GM23338 (cell line): ENCODE data around the gene SNCA. TPM values are rescaled to one million over a fixed set of nuclear protein-coding genes. Genes with fewer than 3 reads are reported as not detected.

ENCODE experiments used
- ATAC-seq: fragments of 200-7000 bp; cut with Tn5 transposase; 3 replicates; pipeline ENCODE4 v1.9.1; 2020
- DNase-seq: peaks from one replicate; pipeline ENCODE4 v3.0.0-alpha.2; 2015; ENCODE audit warnings: low spot score
- H2AFZ ChIP-seq: fragments of 200-600 bp; sonication (generic); 2 replicates; pipeline ENCODE4 v1.8.0; 2016; ENCODE audit warnings: antibody characterized with exemption, mild to moderate bottlenecking, moderate library complexity
- H3F3A ChIP-seq: fragments of 200-600 bp; sonication (generic); replicated peaks from 2 replicates; pipeline ENCODE4 v1.8.0; 2017; ENCODE audit warnings: antibody characterized with exemption, mixed run types, low read depth
- H3K27ac ChIP-seq: fragments of 200-600 bp; sonication (generic); 2 replicates; pipeline ENCODE4 v1.6.1; 2016; ENCODE audit warnings: low read depth
- H3K27me3 ChIP-seq: fragments of 200-600 bp; sonication (generic); 2 replicates; pipeline ENCODE4 v1.8.0; 2016; ENCODE audit warnings: mild to moderate bottlenecking, mixed run types, moderate library complexity; ENCODE audit not compliant: insufficient read depth
- H3K36me3 ChIP-seq: fragments of 200-600 bp; sonication (generic); 2 replicates; pipeline ENCODE4 v1.8.0; 2016; ENCODE audit warnings: mild to moderate bottlenecking; ENCODE audit not compliant: insufficient read depth
- H3K4me1 ChIP-seq: fragments of 200-600 bp; sonication (generic); 2 replicates; pipeline ENCODE4 v1.8.0; 2016; ENCODE audit warnings: mild to moderate bottlenecking, moderate library complexity; ENCODE audit not compliant: insufficient read depth
- H3K4me2 ChIP-seq: fragments of 200-600 bp; sonication (generic); 2 replicates; pipeline ENCODE4 v1.7.1; 2017; ENCODE audit warnings: mixed run types
- H3K4me3 ChIP-seq: fragments of 200-600 bp; sonication (generic); 2 replicates; pipeline ENCODE4 v1.6.1; 2016; ENCODE audit warnings: mixed run types
- H3K79me2 ChIP-seq: fragments of 200-600 bp; sonication (generic); replicated peaks from 2 replicates; pipeline ENCODE4 v1.8.0; 2017; ENCODE audit warnings: mild to moderate bottlenecking; ENCODE audit not compliant: insufficient read depth
- H3K9me2 ChIP-seq: fragments of 200-600 bp; sonication (generic); 2 replicates; pipeline ENCODE4 v1.8.0; 2017; ENCODE audit not compliant: insufficient read depth
- H4K20me1 ChIP-seq: fragments of 200-600 bp; sonication (generic); replicated peaks from 2 replicates; pipeline ENCODE4 v1.8.0; 2017; ENCODE audit warnings: mild to moderate bottlenecking; ENCODE audit not compliant: insufficient read depth
- H3K27ac Mint-ChIP-seq: 2 replicates; pipeline ENCODE4 v1.8.0; 2020; ENCODE audit warnings: inconsistent platforms, mild to moderate bottlenecking, moderate library complexity, mixed read lengths
- H3K27me3 Mint-ChIP-seq: 3 replicates; pipeline ENCODE4 v1.8.0; 2022; ENCODE audit warnings: low read depth, mild to moderate bottlenecking, moderate library complexity, mixed read lengths, inconsistent platforms; ENCODE audit not compliant: insufficient read depth, poor library complexity
- H3K36me3 Mint-ChIP-seq: 3 replicates; pipeline ENCODE4 v1.8.0; 2021; ENCODE audit warnings: low read depth, mild to moderate bottlenecking, inconsistent platforms, moderate library complexity, mixed read lengths
- H3K4me1 Mint-ChIP-seq: 3 replicates; pipeline ENCODE4 v1.8.0; 2020; ENCODE audit warnings: mild to moderate bottlenecking, inconsistent platforms, mixed read lengths
- H3K4me3 Mint-ChIP-seq: 3 replicates; pipeline ENCODE4 v1.8.0; 2021; ENCODE audit warnings: moderate library complexity, mild to moderate bottlenecking, inconsistent platforms, mixed read lengths
- H3K9me3 Mint-ChIP-seq: 3 replicates; pipeline ENCODE4 v1.8.0; 2020; ENCODE audit warnings: moderate library complexity, mild to moderate bottlenecking, inconsistent platforms, mixed read lengths
- CREB1 ChIP-seq: fragments of 250-450 bp; sonication (Bioruptor Pico); IDR thresholded peaks from 2 replicates; pipeline ENCODE4 v1.5.0; 2020; ENCODE audit warnings: low read depth, mild to moderate bottlenecking, moderate library complexity
- EZH2 ChIP-seq: fragments of 200-600 bp; sonication (generic); IDR thresholded peaks from one replicate; pipeline ENCODE4 v1.8.0; 2017; ENCODE audit warnings: antibody characterized with exemption, mild to moderate bottlenecking, low read depth; ENCODE audit not compliant: unreplicated experiment
- EZH2phosphoT487 ChIP-seq: fragments of 200-600 bp; sonication (generic); IDR thresholded peaks from one replicate; pipeline ENCODE4 v1.8.1; 2018; ENCODE audit warnings: antibody characterized with exemption; ENCODE audit not compliant: unreplicated experiment
- JUNB ChIP-seq: IDR thresholded peaks from one replicate; pipeline ENCODE4 v1.6.1; 2016; ENCODE audit warnings: antibody characterized with exemption; ENCODE audit not compliant: unreplicated experiment
- POLR2AphosphoS5 ChIP-seq: IDR thresholded peaks from 2 replicates; pipeline ENCODE4 v1.6.1; 2016; ENCODE audit warnings: antibody characterized with exemption, low read depth
- STAT1 ChIP-seq: IDR thresholded peaks from one replicate; pipeline ENCODE4 v1.6.1; 2016; ENCODE audit warnings: antibody characterized with exemption; ENCODE audit not compliant: unreplicated experiment
- ZNF331 ChIP-seq: fragments of 250-450 bp; sonication (Bioruptor Pico); IDR thresholded peaks from 2 replicates; pipeline ENCODE4 v1.5.0; 2020; ENCODE audit warnings: low read depth, mild to moderate bottlenecking, moderate library complexity
- polyA plus RNA-seq: library from polyadenylated mRNA; unstranded; fragments of >200 nt; fragmentation: Nextera tagmentation; extraction: Ambion mirVana; gene quantifications from 2 replicates; pipeline ENCODE4 v1.2.1, GENCODE V29; 2016
- total RNA-seq: library from RNA; depleted of rRNA; stranded (reverse); fragments of >200 nt; shearing (Covaris generic); gene quantifications from 2 replicates; pipeline ENCODE4 v1.2.3, GENCODE V29; 2014
- TF ChIP-seq, protein P1 (sequence below): IDR thresholded peaks from 2 replicates; pipeline ENCODE4 v1.6.1; 2016; ENCODE audit warnings: antibody characterized with exemption
- TF ChIP-seq, protein P2 (sequence below): IDR thresholded peaks from one replicate; pipeline ENCODE4 v1.6.1; 2018; ENCODE audit warnings: antibody characterized with exemption; ENCODE audit not compliant: unreplicated experiment

Gene SNCA
- total and polyA plus RNA-seq, 2 experiments from 2014 or later = 15.6 to 31.1 TPM

DNA sequence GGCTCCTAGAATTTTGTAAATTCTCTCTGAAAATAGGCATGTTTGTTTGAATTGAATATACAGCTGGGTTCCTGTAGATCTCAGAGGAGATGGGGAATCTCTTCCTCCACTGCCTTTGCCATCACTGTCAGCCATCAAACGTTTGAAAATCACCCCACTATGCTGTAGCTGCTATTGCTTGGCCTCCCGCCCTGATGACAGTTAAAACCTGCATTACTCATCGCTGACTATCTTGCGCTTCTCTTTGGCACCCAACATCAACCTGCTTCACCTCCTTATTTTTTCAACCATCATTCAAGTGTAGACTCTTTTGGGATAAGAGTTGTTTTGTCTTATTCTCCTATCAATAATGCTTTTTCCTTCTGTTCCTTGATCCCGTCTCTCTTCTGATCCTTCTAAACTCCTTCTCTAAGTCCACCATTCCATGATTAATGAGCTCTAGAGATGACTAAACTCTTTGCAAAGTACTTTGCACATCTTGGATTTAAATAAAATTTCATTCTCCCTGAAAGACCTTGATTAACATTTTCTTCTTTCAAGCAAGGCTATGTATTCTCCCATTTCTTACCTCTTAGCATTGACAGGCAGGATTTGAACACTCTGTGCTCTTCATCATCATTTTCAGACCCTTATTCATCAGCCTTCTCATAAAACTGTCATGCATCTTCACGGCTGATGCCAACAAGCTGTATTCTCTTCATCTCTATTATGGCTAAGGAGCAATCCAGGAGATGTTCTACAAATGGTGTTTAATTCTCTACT is 133.0 kb downstream of the SNCA start:
- H3K36me3 Mint-ChIP-seq = no peaks in the 10 kb centered on the region
- Histone ChIP-seq H3K36me3 (no peaks in the 10 kb centered on the region), H3K27ac (no peak overlapping the region), H3K4me3 (no peak overlapping the region), H3K9me2 (no peaks in the 10 kb centered on the region), H4K20me1 (no peaks in the 10 kb centered on the region), H3K27me3 (no peaks in the 10 kb centered on the region), H3F3A (no peaks in the 10 kb centered on the region), H3K79me2 (no peaks in the 10 kb centered on the region), H2AFZ (no peak overlapping the region), H3K4me2 (no peak overlapping the region), H3K4me1 (peaks cover 4% of the 10 kb centered on the region)
- DNase-seq (no peak), ATAC-seq (no peak)
- no peaks in the 10 kb centered on the region for H3K27me3 Mint-ChIP-seq
- H3K4me3 Mint-ChIP-seq = no peak overlapping the region
- no peaks in the 10 kb centered on the region for H3K9me3 Mint-ChIP-seq
- TF ChIP-seq, protein P1, sequence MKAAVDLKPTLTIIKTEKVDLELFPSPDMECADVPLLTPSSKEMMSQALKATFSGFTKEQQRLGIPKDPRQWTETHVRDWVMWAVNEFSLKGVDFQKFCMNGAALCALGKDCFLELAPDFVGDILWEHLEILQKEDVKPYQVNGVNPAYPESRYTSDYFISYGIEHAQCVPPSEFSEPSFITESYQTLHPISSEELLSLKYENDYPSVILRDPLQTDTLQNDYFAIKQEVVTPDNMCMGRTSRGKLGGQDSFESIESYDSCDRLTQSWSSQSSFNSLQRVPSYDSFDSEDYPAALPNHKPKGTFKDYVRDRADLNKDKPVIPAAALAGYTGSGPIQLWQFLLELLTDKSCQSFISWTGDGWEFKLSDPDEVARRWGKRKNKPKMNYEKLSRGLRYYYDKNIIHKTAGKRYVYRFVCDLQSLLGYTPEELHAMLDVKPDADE = no peak
- no peak for TF ChIP-seq ZNF331 (CRISPR knock-in tag)
- TF ChIP-seq EZH2phosphoT487 = no peak
- no peak for TF ChIP-seq POLR2AphosphoS5
- TF ChIP-seq EZH2 = no peak
- TF ChIP-seq, protein P2, sequence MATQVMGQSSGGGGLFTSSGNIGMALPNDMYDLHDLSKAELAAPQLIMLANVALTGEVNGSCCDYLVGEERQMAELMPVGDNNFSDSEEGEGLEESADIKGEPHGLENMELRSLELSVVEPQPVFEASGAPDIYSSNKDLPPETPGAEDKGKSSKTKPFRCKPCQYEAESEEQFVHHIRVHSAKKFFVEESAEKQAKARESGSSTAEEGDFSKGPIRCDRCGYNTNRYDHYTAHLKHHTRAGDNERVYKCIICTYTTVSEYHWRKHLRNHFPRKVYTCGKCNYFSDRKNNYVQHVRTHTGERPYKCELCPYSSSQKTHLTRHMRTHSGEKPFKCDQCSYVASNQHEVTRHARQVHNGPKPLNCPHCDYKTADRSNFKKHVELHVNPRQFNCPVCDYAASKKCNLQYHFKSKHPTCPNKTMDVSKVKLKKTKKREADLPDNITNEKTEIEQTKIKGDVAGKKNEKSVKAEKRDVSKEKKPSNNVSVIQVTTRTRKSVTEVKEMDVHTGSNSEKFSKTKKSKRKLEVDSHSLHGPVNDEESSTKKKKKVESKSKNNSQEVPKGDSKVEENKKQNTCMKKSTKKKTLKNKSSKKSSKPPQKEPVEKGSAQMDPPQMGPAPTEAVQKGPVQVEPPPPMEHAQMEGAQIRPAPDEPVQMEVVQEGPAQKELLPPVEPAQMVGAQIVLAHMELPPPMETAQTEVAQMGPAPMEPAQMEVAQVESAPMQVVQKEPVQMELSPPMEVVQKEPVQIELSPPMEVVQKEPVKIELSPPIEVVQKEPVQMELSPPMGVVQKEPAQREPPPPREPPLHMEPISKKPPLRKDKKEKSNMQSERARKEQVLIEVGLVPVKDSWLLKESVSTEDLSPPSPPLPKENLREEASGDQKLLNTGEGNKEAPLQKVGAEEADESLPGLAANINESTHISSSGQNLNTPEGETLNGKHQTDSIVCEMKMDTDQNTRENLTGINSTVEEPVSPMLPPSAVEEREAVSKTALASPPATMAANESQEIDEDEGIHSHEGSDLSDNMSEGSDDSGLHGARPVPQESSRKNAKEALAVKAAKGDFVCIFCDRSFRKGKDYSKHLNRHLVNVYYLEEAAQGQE = no peak
- TF ChIP-seq JUNB = no peak
- no peak for TF ChIP-seq CREB1 (CRISPR knock-in tag)
- H3K4me1 Mint-ChIP-seq = peaks cover 7% of the 10 kb centered on the region
- no peak overlapping the region for H3K27ac Mint-ChIP-seq

DNA sequence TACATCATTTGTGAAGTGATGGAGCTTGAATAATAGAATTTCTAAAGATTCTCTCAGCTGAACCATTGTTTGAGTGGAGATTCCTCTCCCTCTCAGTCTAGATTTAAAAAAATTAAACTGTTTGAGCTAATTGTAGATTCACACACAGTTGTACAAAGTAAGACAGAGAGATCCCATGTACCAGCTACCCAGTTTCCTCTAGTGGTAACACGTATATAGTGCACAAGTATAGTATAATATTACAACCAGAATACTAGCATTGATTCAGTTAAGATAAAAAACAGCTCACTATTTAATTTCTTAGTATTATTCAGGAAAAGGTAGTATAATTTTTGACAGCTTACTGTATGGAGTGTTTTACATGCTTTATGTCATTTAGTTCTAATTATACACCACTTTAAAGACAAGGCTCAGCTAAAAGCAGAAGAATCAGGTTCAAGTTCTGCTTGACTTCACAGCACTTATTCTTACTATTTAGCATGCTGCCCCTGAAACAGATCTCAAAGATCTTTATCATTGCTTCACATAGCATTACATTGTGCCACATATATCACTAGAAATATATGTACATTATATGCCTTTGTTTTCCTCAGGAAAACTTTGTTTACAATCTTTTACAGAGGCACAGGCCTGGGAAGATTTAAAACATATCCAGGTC is 136.1 kb downstream of the SNCA start:
- H3K9me3 Mint-ChIP-seq = no peaks in the 10 kb centered on the region
- Histone ChIP-seq H3K4me2 (no peak overlapping the region), H3K27ac (no peak overlapping the region), H3K9me2 (no peaks in the 10 kb centered on the region), H3K27me3 (no peaks in the 10 kb centered on the region), H2AFZ (no peak overlapping the region), H3K4me1 (no peaks in the 10 kb centered on the region), H3K36me3 (no peaks in the 10 kb centered on the region), H3K4me3 (no peak overlapping the region), H3F3A (no peaks in the 10 kb centered on the region), H3K79me2 (no peaks in the 10 kb centered on the region), H4K20me1 (no peaks in the 10 kb centered on the region)
- no peak overlapping the region for H3K27ac Mint-ChIP-seq
- H3K27me3 Mint-ChIP-seq = no peaks in the 10 kb centered on the region
- ATAC-seq = no peak
- DNase-seq = no peak
- H3K36me3 Mint-ChIP-seq = no peaks in the 10 kb centered on the region
- no peaks in the 10 kb centered on the region for H3K4me1 Mint-ChIP-seq
- TF ChIP-seq POLR2AphosphoS5 = no peak
- TF ChIP-seq EZH2phosphoT487 = no peak
- no peak for TF ChIP-seq STAT1
- no peak overlapping the region for H3K4me3 Mint-ChIP-seq
